ENCODE data around the gene KANSL1. TPM values are rescaled to one million over a fixed set of nuclear protein-coding genes. Genes with fewer than 3 reads are reported as not detected.

KANSL1 gene
- total RNA-seq, 1 experiment from 2014 or later: 47.6 TPM

- H3K9ac ChIP-seq (ENCODE audit: low read length): no peak overlapping the region
- H3K27me3 ChIP-seq (ENCODE audit: low read length): no peaks in the 10 kb centered on the region
- no peak overlapping the region for H3K4me3 ChIP-seq (ENCODE audit: low read length)
- intact Hi-C loops (cut with micrococcal nuclease): no loop called here
- no peaks in the 10 kb centered on the region for H3K9me2 ChIP-seq (replicated peaks; ENCODE audit: low read length)
- POLR2A ChIA-PET (ENCODE audit: unreplicated experiment): interaction anchor here (0.6 kb wide), 1 partner anchor 60 kb away, joined by 4 read pairs; no protein-coding TSS in a partner anchor
- no peak for DNase-seq
- CTCF ChIA-PET: no interaction called here
- no peaks in the 10 kb centered on the region for H3K9me3 ChIP-seq (ENCODE audit: low read length)
- H4K20me1 ChIP-seq (ENCODE audit: low read length): peaks cover 18% of the 10 kb centered on the region
- TF ChIP-seq EZH2phosphoT487 (IDR thresholded peaks at IDR 0.05; ENCODE audit: borderline replicate concordance, low read length) (no peak), EZH2 (IDR thresholded peaks at IDR 0.05; ENCODE audit: low read length, unreplicated experiment) (no peak), CTCF (conservative IDR thresholded peaks at IDR 0.05; ENCODE audit: low read depth, low read length) (no peak)
- H3K36me3 ChIP-seq (ENCODE audit: low read depth, low read length): peaks cover 12% of the 10 kb centered on the region
- no peak for ATAC-seq
- no peak overlapping the region for H2AFZ ChIP-seq (ENCODE audit: low read length)
- H3K4me2 ChIP-seq (ENCODE audit: low read length): no peak overlapping the region
- H3K4me1 ChIP-seq (ENCODE audit: insufficient read depth, low read length): no peaks in the 10 kb centered on the region
- no TSS peak for BruUV-seq (replicated peaks)
- no peak overlapping the region for H3K27ac ChIP-seq (ENCODE audit: low read length)
- H3K79me2 ChIP-seq (ENCODE audit: low read length): peaks cover 77% of the 10 kb centered on the region
- H3F3A ChIP-seq (ENCODE audit: low read length, unreplicated experiment): no peaks in the 10 kb centered on the region
These were observed 107.7 kb downstream of the KANSL1 start for GRCh38 chr17:46085522-46085921.

- no peaks in the 10 kb centered on the region for H3K27me3 ChIP-seq (ENCODE audit: low read length)
- intact Hi-C loops (cut with micrococcal nuclease): no loop called here
- BruUV-seq (replicated peaks): no TSS peak
- no peaks in the 10 kb centered on the region for H3F3A ChIP-seq (ENCODE audit: low read length, unreplicated experiment)
- ChIA-PET CTCF (no interaction called here), POLR2A (ENCODE audit: unreplicated experiment) (no interaction called here)
- no peak overlapping the region for H3K27ac ChIP-seq (ENCODE audit: low read length)
- no peak overlapping the region for H2AFZ ChIP-seq (ENCODE audit: low read length)
- no peaks in the 10 kb centered on the region for H3K9me2 ChIP-seq (replicated peaks; ENCODE audit: low read length)
- no peaks in the 10 kb centered on the region; the same call in 1 of the 2 replicates for H3K36me3 ChIP-seq (ENCODE audit: low read depth, low read length)
- no peak overlapping the region for H3K4me3 ChIP-seq (ENCODE audit: low read length)
- no peak for DNase-seq
- no peaks in the 10 kb centered on the region for H3K4me1 ChIP-seq (ENCODE audit: insufficient read depth, low read length)
- no peak for ATAC-seq
- H4K20me1 ChIP-seq (ENCODE audit: low read length): peaks cover 14% of the 10 kb centered on the region
- TF ChIP-seq CTCF (conservative IDR thresholded peaks at IDR 0.05; ENCODE audit: low read depth, low read length): no peak
- TF ChIP-seq EZH2 (IDR thresholded peaks at IDR 0.05; ENCODE audit: low read length, unreplicated experiment): no peak
- no peak for TF ChIP-seq EZH2phosphoT487 (IDR thresholded peaks at IDR 0.05; ENCODE audit: borderline replicate concordance, low read length)
- H3K9ac ChIP-seq (ENCODE audit: low read length): no peak overlapping the region
- H3K4me2 ChIP-seq (ENCODE audit: low read length): no peak overlapping the region
- H3K9me3 ChIP-seq (ENCODE audit: low read length): no peaks in the 10 kb centered on the region
- H3K79me2 ChIP-seq (ENCODE audit: low read length): peaks cover 52% of the 10 kb centered on the region
These were observed 111.0 kb downstream of the KANSL1 start for GRCh38 chr17:46082257-46082656.

- H3K9ac ChIP-seq (ENCODE audit: low read length): no peak overlapping the region
- POLR2A ChIA-PET (ENCODE audit: unreplicated experiment): no interaction called here
- BruUV-seq (replicated peaks): no TSS peak
- no peak overlapping the region for H3K4me2 ChIP-seq (ENCODE audit: low read length)
- H3K79me2 ChIP-seq (ENCODE audit: low read length): peaks cover 40% of the 10 kb centered on the region
- H3F3A ChIP-seq (ENCODE audit: low read length, unreplicated experiment): no peaks in the 10 kb centered on the region
- TF ChIP-seq CTCF (conservative IDR thresholded peaks at IDR 0.05; ENCODE audit: low read depth, low read length): no peak
- no peak for TF ChIP-seq EZH2phosphoT487 (IDR thresholded peaks at IDR 0.05; ENCODE audit: borderline replicate concordance, low read length)
- no peak for TF ChIP-seq EZH2 (IDR thresholded peaks at IDR 0.05; ENCODE audit: low read length, unreplicated experiment)
- H3K9me2 ChIP-seq (replicated peaks; ENCODE audit: low read length): no peaks in the 10 kb centered on the region
- no peak overlapping the region for H3K4me3 ChIP-seq (ENCODE audit: low read length)
- no peaks in the 10 kb centered on the region for H3K27me3 ChIP-seq (ENCODE audit: low read length)
- H3K4me1 ChIP-seq (ENCODE audit: insufficient read depth, low read length): no peaks in the 10 kb centered on the region
- intact Hi-C loops (cut with micrococcal nuclease): no loop called here
- no peak for ATAC-seq
- H4K20me1 ChIP-seq (ENCODE audit: low read length): 0 out of 2 replicates have a peak, but pooled peaks cover 4% of the 10 kb centered on the region
- no peak overlapping the region for H2AFZ ChIP-seq (ENCODE audit: low read length)
- DNase-seq: no peak
- H3K9me3 ChIP-seq (ENCODE audit: low read length): no peaks in the 10 kb centered on the region
- H3K36me3 ChIP-seq (ENCODE audit: low read depth, low read length): peaks cover 3% of the 10 kb centered on the region; the same call in 1 of the 2 replicates
- CTCF ChIA-PET: no interaction called here
- H3K27ac ChIP-seq (ENCODE audit: low read length): no peak overlapping the region
These were observed 112.3 kb downstream of the KANSL1 start for GRCh38 chr17:46081018-46081320.

All from PC-3 (cell line).